ENCODE results near the gene AOPEP.
A peak's percentile ranks its signal among the peaks of the same experiment; 100 is the strongest.

AOPEP gene

GRCh38 chr9:95030344-95030743, 303.8 kb downstream of the AOPEP start:
- intact Hi-C loops (cut with DNase I), result no loop called here
- no peak for DNase-seq

GRCh38 chr9:95030920-95031642, 304.6 kb downstream of the AOPEP start:
- intact Hi-C loops (cut with DNase I), result no loop called here
- DNase-seq, result no peak

GRCh38 chr9:95031711-95032461, 305.4 kb downstream of the AOPEP start:
- intact Hi-C loops (cut with DNase I), result no loop called here
- DNase-seq, result no peak

GRCh38 chr9:95032580-95033341, 306.3 kb downstream of the AOPEP start:
- DNase-seq, result no peak
- intact Hi-C loops (cut with DNase I), result no loop called here

- intact Hi-C loops (cut with DNase I), result no loop called here
- no peak for DNase-seq
These were observed 309.3 kb downstream of the AOPEP start for GRCh38 chr9:95035846-95036245.

GRCh38 chr9:95036676-95037075, 310.2 kb downstream of the AOPEP start:
- intact Hi-C loops (cut with DNase I), result no loop called here
- DNase-seq, result no peak

- DNase-seq, result no peak
- intact Hi-C loops (cut with DNase I), result no loop called here
These were observed 311.5 kb downstream of the AOPEP start for GRCh38 chr9:95037789-95038521.

- no peak for DNase-seq
- intact Hi-C loops (cut with DNase I), result no loop called here
These were observed 312.2 kb downstream of the AOPEP start for GRCh38 chr9:95038666-95039065.

- intact Hi-C loops (cut with DNase I), result no loop called here
- no peak for DNase-seq
These were observed 313.6 kb downstream of the AOPEP start for GRCh38 chr9:95040106-95040505.

GRCh38 chr9:95043826-95044225, 317.3 kb downstream of the AOPEP start:
- DNase-seq, result no peak
- intact Hi-C loops (cut with DNase I), result no loop called here

GRCh38 chr9:95044731-95045508, 318.4 kb downstream of the AOPEP start:
- intact Hi-C loops (cut with DNase I), result no loop called here
- DNase-seq, result no peak

GRCh38 chr9:95045751-95046150, 319.3 kb downstream of the AOPEP start:
- no peak for DNase-seq
- intact Hi-C loops (cut with DNase I), result no loop called here

GRCh38 chr9:95047452-95048224, 321.1 kb downstream of the AOPEP start:
- no peak for DNase-seq
- intact Hi-C loops (cut with DNase I), result no loop called here

GRCh38 chr9:95048225-95049087, 322.0 kb downstream of the AOPEP start:
- intact Hi-C loops (cut with DNase I), result no loop called here
- DNase-seq, result peak in 3 of 10 donors; percentile 58 to 86 (median 76)

GRCh38 chr9:95049761-95050160, 323.3 kb downstream of the AOPEP start:
- intact Hi-C loops (cut with DNase I), result no loop called here

GRCh38 chr9:95053611-95054570, 327.4 kb downstream of the AOPEP start:
- intact Hi-C loops (cut with DNase I), result no loop called here
- no peak for DNase-seq

More at GRCh38 chr9:95049761-95050160, 323.3 kb downstream of the AOPEP start:
- no peak for DNase-seq

- intact Hi-C loops (cut with DNase I), result no loop called here
- DNase-seq, result no peak
These were observed 328.9 kb downstream of the AOPEP start for GRCh38 chr9:95055334-95055850.
